ENCODE measurements around the gene AKR1C2. TPM values are rescaled to one million over a fixed set of nuclear protein-coding genes. Genes with fewer than 3 reads are reported as not detected.
"Not testable (repeated sequence)": the region's sequence is repeated elsewhere in the genome, so short reads cannot be mapped to it uniquely, and the experiment has no call there.

AKR1C2 gene
- total RNA-seq, 4 donors from 2014 or later, result 1.0 to 5.4 (median 4.4) TPM

DNA sequence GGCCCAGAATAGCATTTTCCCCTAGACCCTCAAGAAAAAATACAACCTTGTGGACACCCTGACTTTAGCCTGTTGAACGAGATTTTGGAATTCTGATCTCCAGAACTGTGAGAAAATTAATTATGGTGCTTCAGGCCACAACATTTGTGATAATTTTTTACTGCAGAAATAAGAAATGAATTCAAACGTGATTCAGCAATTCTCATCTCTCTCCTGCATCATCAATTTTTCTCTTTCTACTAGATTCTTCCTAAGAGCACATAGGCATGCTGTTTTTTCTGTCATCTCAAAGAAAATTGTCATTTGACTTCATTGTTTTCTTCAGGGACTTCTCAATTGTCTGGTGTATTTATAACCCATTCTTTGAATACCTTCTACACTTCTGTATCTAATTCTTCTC is 8.9 kb upstream of the AKR1C2 start:
- DNase-seq, result no peak
- H3K36me3 ChIP-seq, result no peaks in the 10 kb centered on the region
- no peaks in the 10 kb centered on the region for H3K9me3 ChIP-seq
- no peaks in the 10 kb centered on the region for H3K27me3 ChIP-seq
- H3K27ac ChIP-seq, result no peak overlapping the region
- H3K4me1 ChIP-seq, result no peaks in the 10 kb centered on the region
- H3K4me3 ChIP-seq, result no peak overlapping the region
- intact Hi-C loops (cut with DNase I; ENCODE audit: low total_unique reads), result no loop called here
- TF ChIP-seq POLR2A (IDR thresholded peaks at IDR 0.05), result no peak

DNA sequence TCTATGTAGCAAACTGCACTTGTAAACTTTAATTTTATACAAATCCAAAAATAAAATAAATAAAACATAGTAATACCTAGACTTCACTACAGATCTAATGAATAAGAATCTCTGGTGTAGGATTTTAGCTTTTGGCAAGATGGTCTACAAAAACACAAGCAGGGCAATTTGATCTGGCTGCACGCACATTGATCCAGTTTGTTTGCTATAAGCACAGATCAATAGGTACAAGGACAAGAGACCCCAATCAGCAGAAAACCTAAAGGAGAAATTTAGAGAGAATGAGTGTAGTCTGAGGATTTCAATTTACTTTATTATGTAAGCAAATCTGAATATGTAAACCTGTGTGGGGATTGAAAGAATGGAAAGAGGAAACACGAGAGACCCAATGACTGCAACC is 7.7 kb upstream of the AKR1C2 start:
- H3K4me1 ChIP-seq; H3K4me3 ChIP-seq; H3K36me3 ChIP-seq; intact Hi-C loops (cut with DNase I; ENCODE audit: low total_unique reads); H3K27ac ChIP-seq; H3K27me3 ChIP-seq; DNase-seq; H3K9me3 ChIP-seq: not testable (repeated sequence)

DNA sequence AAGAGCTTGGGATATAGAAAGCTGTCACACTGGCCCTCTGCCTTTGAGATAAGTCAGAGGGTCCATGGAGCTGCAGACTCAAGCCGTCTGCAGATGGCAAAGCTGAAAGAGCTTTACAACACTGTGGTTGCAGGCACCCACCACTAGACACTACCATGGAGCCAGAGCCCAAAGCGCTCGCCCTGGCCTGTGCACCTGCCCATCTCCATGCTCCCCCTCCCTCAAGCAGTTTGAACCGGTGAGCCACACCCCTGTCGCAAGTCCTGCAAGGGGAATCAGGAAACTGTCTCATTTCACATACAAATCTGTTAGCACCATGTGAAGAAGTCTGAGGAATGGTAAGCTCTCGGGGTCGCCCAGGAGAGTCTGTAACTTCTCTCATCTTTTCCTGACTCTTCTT is 6.4 kb upstream of the AKR1C2 start:
- H3K4me3 ChIP-seq; intact Hi-C loops (cut with DNase I; ENCODE audit: low total_unique reads); H3K27me3 ChIP-seq; DNase-seq; H3K4me1 ChIP-seq; H3K36me3 ChIP-seq; H3K27ac ChIP-seq; H3K9me3 ChIP-seq: not testable (repeated sequence)

DNA sequence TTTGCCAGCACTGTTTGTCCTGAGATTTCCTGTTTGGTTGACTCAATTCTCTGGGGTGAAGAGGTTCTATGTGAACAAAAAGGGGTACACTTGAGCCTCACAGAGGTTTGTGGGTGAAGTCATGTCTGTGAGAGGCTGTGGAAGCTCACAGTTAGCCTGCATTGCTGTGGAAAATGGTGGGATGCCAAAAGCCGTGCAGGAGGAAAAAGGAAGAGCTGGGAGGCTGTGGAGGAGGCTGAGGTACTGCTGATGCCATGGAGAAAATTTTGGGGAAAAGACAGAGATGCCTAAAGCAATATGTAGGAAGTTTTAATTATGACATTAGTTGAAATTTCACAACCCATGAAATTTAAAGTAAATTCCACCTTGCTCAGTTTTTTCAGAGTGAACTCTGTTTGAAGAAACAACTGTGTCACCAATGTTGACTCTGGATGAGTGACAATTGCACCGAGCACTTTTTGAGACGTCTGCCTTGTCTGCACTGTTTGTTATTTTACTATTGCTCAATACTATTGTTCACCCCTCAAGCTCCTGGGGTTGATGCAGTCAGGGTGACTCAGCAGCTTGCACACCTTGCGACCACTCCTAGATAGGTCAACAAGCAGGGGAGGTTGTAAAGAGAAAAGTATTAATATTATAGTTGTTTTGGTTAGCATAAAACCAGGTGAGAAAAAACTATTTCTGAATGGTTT is 5.3 kb upstream of the AKR1C2 start:
- DNase-seq; H3K4me3 ChIP-seq; intact Hi-C loops (cut with DNase I; ENCODE audit: low total_unique reads); H3K27me3 ChIP-seq; H3K9me3 ChIP-seq; H3K4me1 ChIP-seq; H3K36me3 ChIP-seq; H3K27ac ChIP-seq: not testable (repeated sequence)

DNA sequence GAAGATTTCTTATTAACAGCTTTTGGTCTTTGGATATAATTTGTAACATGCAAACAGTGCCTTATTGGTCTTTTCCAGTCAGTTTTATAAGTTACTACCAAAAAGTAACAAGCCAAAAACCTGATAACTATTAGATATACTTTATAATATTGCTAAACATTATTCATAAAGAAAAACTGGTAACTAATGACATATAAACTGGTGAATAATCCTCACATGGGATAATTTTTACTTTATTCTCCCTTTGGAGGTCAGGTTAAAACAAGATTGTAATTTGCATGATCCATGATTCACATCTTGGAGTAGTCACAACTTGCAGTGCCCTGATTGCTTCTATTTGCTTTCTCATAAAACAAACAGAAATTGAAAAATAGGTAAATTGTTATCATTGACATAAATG is 844 bp upstream of the AKR1C2 start:
- intact Hi-C loops (cut with DNase I; ENCODE audit: low total_unique reads); H3K4me3 ChIP-seq; H3K9me3 ChIP-seq; DNase-seq; H3K27ac ChIP-seq; H3K27me3 ChIP-seq; H3K36me3 ChIP-seq; H3K4me1 ChIP-seq: not testable (repeated sequence)

DNA sequence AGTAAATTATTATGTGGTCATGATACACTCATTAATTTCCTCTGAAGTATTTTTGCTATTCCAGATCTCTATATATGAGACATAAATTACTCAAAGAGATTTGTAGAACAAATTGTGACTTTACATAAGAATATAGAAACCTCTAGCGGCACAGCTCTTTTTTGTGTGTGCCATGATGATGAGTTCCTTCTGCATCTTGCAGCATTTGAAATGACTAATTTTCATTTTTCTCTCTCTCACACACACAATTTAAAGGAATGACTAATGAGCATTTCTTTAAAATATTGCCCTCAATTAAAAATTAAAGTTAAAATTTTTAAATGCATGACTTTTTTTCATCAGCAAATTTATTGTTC is 351 bp upstream of the AKR1C2 start:
- H3K27me3 ChIP-seq; intact Hi-C loops (cut with DNase I; ENCODE audit: low total_unique reads); H3K4me3 ChIP-seq; H3K36me3 ChIP-seq; H3K4me1 ChIP-seq; DNase-seq; H3K9me3 ChIP-seq; H3K27ac ChIP-seq: not testable (repeated sequence)

DNA sequence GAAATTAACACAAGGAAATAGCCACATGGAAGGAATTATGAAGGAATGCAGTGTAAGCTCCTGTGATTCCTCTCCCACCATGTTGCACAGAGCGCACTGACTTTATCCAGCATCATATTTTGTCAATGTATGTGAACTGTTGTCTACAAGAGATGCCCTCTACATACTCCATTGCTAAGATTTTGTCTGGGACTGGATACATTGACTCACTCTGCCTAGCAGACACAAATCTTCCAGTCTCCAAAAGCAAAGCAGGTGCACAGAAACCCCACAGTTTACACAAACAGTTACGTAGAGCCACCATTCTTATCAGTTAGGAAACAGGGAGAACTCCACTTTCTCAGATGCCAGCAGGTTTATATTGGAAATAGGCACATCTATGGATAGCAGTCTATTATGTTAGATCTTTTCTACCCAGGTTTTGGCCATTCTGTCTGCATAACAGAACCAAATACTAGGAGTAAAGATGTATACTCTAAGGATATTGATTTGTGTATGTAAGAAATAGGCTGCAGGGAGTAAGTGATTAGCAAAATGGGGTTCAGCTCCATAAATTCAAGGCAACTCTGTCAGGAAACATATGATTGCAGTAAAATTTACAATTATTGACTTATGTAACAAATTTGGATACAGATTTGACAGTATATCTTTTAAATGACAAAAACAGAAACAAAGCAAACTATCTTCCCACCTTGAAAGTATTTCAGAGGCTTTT is 1.5 kb downstream of the AKR1C2 start:
- Histone ChIP-seq H3K4me3 (no peak overlapping the region), H3K27me3 (no peaks in the 10 kb centered on the region), H3K4me1 (no peaks in the 10 kb centered on the region), H3K27ac (no peak overlapping the region), H3K9me3 (no peaks in the 10 kb centered on the region), H3K36me3 (no peaks in the 10 kb centered on the region)
- intact Hi-C loops (cut with DNase I; ENCODE audit: low total_unique reads), result no loop called here
- DNase-seq, result no peak
- TF ChIP-seq, protein P1, sequence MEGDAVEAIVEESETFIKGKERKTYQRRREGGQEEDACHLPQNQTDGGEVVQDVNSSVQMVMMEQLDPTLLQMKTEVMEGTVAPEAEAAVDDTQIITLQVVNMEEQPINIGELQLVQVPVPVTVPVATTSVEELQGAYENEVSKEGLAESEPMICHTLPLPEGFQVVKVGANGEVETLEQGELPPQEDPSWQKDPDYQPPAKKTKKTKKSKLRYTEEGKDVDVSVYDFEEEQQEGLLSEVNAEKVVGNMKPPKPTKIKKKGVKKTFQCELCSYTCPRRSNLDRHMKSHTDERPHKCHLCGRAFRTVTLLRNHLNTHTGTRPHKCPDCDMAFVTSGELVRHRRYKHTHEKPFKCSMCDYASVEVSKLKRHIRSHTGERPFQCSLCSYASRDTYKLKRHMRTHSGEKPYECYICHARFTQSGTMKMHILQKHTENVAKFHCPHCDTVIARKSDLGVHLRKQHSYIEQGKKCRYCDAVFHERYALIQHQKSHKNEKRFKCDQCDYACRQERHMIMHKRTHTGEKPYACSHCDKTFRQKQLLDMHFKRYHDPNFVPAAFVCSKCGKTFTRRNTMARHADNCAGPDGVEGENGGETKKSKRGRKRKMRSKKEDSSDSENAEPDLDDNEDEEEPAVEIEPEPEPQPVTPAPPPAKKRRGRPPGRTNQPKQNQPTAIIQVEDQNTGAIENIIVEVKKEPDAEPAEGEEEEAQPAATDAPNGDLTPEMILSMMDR (IDR thresholded peaks at IDR 0.05), result no peak
- no peak for TF ChIP-seq POLR2A (IDR thresholded peaks at IDR 0.05)

DNA sequence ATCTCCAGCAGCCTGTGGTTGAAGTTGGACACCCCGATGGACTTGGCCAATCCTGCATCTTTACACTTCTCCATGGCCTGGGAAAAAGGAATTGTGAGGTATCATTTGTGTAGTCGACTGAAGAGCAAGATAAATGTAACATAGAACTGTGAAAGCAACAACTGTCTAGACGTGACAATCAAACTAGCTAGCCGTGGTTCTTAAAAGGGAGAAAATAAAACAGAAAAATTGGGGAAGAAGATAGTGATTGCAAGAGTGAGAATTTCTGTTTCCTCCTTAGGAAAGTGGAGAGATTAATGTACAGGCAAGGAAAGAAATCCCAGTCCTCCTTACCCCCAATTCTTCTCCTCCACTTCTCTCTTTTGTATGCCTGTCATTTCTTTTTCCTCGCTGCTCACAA is 5.0 kb downstream of the AKR1C2 start:
- intact Hi-C loops (cut with DNase I; ENCODE audit: low total_unique reads), result no loop called here
- no peaks in the 10 kb centered on the region for H3K9me3 ChIP-seq
- H3K27me3 ChIP-seq, result no peaks in the 10 kb centered on the region
- TF ChIP-seq, protein P1 (IDR thresholded peaks at IDR 0.05), result no peak
- TF ChIP-seq POLR2A (IDR thresholded peaks at IDR 0.05), result no peak
- no peak for DNase-seq
- H3K36me3 ChIP-seq, result no peaks in the 10 kb centered on the region
- H3K27ac ChIP-seq, result no peak overlapping the region
- H3K4me1 ChIP-seq, result no peaks in the 10 kb centered on the region
- H3K4me3 ChIP-seq, result no peak overlapping the region

DNA sequence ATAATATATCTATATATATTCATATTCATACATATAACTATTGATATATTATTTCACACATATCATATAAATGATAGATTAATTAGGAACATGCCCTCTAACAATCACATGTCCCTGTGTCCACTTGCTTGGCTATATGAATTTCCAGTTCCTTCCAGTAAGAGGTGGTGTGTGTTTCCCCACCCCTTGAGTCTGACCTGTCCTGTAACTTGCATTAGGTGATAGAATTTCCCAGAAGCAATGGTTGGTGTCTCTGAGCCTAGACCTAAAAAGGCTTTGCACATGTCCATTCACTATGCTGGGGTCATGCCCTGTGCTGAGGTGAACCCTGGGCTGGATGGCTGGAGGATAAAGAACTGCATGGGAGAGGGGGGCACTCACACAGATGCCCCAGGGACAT is 9.4 kb downstream of the AKR1C2 start:
- H3K36me3 ChIP-seq; intact Hi-C loops (cut with DNase I; ENCODE audit: low total_unique reads); H3K27ac ChIP-seq; H3K9me3 ChIP-seq; DNase-seq; H3K4me3 ChIP-seq; H3K4me1 ChIP-seq; H3K27me3 ChIP-seq: not testable (repeated sequence)

DNA sequence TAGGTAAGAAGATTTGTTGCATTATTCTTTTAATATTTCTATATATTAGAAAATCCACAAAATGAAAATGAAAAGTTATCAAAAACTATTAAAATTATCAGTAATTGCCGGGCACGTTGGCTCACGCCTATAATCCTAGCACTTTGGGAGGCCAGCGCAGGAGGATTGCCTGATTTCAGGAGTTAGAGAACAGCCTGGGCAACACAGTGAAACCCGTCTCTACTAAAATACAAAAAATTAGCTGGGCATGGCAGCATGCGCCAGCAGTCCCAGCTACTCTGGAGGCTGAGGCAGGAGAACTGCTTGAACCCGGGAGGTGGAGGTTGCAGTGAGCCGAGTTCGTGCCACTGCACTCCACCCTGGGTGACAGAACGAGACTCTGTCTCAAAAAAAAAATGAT is 11.1 kb downstream of the AKR1C2 start:
- intact Hi-C loops (cut with DNase I; ENCODE audit: low total_unique reads), result not testable (repeated sequence)

DNA sequence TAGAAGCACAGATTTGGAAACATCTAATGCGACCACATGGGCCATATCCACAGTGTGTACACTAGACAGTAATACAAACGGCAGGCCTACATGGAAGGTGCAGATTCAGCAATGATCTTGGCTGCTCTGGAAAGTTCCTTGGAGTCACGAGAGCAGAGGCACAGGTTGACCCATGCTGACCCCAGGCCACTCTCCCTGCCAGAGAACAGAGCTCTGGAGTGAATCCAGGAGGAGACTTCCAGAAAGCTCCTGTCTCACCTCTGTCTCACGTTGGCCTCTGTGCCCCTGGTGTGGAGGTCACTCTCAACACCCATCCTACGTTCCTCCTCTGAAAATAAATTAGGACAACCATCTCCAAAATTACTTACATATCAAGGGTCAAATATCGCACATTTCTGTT is 12.2 kb downstream of the AKR1C2 start:
- H3K27ac ChIP-seq; DNase-seq; H3K27me3 ChIP-seq; H3K4me1 ChIP-seq; H3K36me3 ChIP-seq; H3K4me3 ChIP-seq; intact Hi-C loops (cut with DNase I; ENCODE audit: low total_unique reads); H3K9me3 ChIP-seq: not testable (repeated sequence)

More for the DNA sequence above, 11.1 kb downstream of the AKR1C2 start:
- not testable (repeated sequence) for H3K27me3 ChIP-seq, H3K4me1 ChIP-seq, DNase-seq, H3K4me3 ChIP-seq, H3K36me3 ChIP-seq, H3K9me3 ChIP-seq, H3K27ac ChIP-seq
